ENCODE measurements around the gene FGF1.
"Not testable (repeated sequence)": the region's sequence is repeated elsewhere in the genome, so short reads cannot be mapped to it uniquely, and the experiment has no call there.

The FGF1 gene

GRCh38 chr5:142652563-142652962 is 33.3 kb downstream of the FGF1 start:
- in situ Hi-C loops (cut with MboI; ENCODE audit: low sequenced_read_pairs) = loop anchor here (10.0 kb wide), 1 partner anchor 52 kb away; no protein-coding TSS in a partner anchor

- in situ Hi-C loops (cut with MboI; ENCODE audit: low sequenced_read_pairs) = loop anchor here (10.0 kb wide), 1 partner anchor 54 kb away; no protein-coding TSS in a partner anchor
These were observed 35.0 kb downstream of the FGF1 start for GRCh38 chr5:142650881-142651280.

- in situ Hi-C loops (cut with MboI; ENCODE audit: low sequenced_read_pairs) = loop anchor here (10.0 kb wide), 1 partner anchor 55 kb away; no protein-coding TSS in a partner anchor
These were observed 35.8 kb downstream of the FGF1 start for GRCh38 chr5:142650060-142650459.

DNA sequence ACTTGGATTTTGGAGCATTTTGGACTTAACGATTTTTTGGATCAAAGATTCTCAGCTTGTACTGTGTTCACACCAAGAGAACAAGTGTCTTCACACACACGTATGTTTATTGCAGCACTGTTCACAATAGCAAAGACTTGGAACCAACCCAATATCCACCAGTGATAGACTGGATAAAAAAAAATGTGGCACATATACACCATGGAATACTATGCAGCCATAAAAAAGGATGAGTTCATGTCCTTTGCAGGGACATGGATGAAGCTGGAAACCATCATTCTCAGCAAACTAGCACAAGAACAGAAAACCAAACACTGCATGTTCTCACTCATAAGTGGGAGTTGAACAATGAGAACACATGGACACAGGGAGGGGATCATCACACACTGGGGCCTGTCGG is 37.8 kb downstream of the FGF1 start:
- in situ Hi-C loops (cut with MboI; ENCODE audit: low sequenced_read_pairs) = not testable (repeated sequence)

DNA sequence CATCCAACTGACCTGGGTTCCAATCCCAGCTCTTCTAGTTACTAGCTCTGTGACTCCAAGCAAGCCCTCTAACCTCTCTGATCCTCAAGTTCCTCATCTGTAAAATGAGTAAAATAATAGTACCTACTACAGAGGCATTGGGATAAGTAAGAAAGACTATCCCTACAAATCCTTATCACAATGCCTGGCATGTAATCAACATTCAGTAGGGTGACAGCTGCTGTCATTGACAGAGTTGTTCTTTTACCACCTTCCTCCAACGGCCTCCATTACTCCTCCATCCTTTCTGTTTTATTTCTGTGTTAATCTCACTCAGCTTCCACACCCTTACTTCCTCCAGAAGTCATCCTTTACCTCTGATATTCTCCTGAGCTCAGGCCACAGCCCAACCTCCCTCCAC is 40.4 kb downstream of the FGF1 start:
- in situ Hi-C loops (cut with MboI; ENCODE audit: low sequenced_read_pairs) = no loop called here

DNA sequence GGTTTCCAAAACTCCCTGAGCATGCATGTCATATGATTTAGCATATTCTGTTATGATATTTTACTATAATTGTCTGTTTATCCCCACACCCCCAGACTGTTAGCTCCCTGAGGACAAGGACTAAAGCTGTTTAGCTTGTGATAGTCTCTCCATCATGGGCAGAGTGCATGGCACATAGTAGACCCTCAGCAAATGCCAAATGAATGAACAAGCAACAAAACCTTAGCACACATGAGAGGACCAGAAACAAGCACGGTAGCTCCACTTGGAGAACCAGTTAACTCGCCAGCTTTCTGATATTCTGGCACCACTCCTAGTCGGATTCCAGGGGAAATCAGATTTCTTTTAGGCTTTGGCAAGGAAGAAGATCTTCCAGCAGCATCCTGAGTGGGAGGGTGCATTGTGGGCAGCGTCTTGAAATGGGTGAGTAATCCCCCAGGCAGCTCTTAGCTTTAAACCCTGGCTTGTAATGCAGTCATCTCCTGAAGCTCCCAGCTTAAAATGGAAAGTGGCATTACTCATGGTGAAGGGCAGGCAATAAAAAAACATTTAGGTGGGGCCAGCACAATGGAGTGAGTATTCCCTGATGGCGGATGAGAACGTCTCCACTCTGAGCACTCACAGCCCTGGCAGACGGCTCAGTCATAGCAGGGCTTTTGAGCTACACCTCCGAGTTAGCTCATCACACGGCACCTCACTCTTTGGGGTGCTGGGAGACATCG is 41.1 kb downstream of the FGF1 start:
- in situ Hi-C loops (cut with MboI; ENCODE audit: low sequenced_read_pairs) = no loop called here

DNA sequence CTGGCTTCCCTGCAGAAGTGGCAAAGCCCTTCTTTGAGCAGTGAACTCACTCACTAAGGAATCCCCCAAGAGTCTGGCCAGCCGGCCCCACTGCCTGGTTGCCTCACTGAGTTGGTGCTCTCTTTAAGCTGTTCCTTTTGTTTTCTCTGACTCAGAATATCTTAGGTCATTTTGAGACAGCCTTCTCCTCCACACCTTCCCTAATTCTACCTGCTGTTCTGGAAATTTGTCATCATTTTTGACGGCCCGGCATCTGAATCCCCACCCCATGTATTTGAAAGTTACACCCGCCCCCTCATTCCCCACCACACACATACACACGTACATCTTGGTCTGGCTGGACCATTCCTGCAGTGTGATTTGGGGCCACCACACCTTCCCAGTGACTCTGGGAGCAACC is 41.8 kb downstream of the FGF1 start:
- in situ Hi-C loops (cut with MboI; ENCODE audit: low sequenced_read_pairs) = no loop called here

DNA sequence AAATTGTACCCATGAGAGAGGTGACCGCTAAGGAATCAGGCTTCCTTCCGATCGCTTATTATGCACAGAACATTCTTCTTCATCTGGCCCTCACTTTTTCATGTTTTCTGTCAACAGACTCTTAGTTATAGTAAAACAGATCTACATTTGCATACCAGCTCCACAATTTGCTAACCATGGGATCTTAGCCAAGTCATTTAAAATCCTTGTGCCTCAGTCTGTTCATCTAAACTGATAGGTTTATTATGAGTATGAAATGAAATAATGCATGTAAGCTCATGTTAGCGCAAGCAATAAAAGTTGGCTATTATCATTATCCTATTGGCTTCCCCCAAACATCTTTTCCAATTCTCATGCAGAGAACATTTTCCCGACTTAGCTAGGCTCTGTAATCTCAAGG is 42.3 kb downstream of the FGF1 start:
- in situ Hi-C loops (cut with MboI; ENCODE audit: low sequenced_read_pairs) = no loop called here

GRCh38 chr5:142642427-142642826 is 43.5 kb downstream of the FGF1 start:
- in situ Hi-C loops (cut with MboI; ENCODE audit: low sequenced_read_pairs) = no loop called here

DNA sequence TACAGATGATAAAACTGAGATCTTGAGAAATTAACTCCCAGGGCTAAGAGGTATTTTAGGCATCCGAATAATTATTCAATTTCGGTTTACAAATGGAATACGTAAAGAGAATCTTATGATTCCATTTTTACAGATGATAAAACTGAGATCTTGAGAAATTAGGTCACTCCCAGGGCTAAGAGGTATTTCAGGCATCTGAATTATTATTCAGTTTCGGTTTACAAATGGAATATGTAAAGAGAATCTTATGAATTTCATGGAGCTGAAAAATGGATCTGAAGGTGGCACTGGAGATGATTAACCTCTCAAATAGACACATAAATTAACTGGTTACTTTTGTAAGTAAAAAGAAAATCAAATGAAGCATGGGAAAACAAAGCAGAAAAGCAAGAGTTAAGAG is 44.2 kb downstream of the FGF1 start:
- in situ Hi-C loops (cut with MboI; ENCODE audit: low sequenced_read_pairs) = no loop called here

DNA sequence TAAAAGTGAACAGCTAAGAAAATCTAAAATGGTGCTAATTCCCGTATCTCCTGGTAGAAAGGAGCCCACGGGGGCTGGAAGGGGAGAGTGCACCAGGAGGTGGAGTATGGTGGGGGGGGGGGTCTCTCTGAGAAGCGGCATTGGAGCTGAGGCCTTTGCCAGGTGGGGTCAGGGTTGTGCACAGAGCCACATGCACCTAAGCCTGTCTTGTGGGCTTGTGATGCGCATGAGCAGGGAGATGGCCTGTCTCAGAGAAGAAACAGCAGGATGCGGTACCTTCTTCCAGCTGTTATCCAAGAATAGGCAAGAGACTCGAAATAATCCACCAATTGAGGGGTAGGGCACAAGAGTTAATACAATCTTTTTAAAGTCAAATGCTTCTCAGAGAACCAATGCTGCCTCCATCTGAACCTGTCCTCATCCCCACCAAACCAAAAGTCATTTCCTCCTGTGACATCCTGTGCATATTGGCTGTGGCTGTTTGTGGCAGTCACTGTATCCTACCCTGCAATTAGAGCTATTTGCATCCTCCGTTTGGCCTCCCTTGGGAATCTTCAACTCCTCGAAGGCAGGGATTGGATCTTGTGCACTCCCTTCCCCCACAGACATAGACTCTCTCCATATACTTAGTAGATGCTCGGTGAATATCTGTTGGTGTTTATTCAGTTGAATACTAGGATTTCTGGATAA is 45.4 kb downstream of the FGF1 start:
- in situ Hi-C loops (cut with MboI; ENCODE audit: low sequenced_read_pairs) = no loop called here

DNA sequence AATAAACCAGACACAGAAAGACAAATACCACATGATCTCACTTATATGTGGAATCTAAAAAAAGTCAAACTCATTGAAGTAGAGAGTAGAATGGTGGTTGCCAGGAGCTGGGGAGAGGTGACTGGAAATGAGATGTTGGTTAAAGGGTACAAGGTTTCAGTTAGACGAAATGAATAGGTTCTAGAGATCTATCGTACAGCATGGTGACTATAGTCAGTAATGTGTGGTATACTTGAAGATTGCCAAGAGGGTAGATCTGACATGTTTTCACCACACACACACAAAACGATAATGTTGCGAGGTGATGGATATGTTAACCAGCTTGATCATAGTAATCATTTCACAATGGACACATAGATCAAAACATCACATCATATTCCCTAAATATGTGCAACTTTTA is 46.4 kb downstream of the FGF1 start:
- in situ Hi-C loops (cut with MboI; ENCODE audit: low sequenced_read_pairs) = no loop called here

- in situ Hi-C loops (cut with MboI; ENCODE audit: low sequenced_read_pairs) = no loop called here
These were observed 48.0 kb downstream of the FGF1 start for GRCh38 chr5:142637871-142638270.

DNA sequence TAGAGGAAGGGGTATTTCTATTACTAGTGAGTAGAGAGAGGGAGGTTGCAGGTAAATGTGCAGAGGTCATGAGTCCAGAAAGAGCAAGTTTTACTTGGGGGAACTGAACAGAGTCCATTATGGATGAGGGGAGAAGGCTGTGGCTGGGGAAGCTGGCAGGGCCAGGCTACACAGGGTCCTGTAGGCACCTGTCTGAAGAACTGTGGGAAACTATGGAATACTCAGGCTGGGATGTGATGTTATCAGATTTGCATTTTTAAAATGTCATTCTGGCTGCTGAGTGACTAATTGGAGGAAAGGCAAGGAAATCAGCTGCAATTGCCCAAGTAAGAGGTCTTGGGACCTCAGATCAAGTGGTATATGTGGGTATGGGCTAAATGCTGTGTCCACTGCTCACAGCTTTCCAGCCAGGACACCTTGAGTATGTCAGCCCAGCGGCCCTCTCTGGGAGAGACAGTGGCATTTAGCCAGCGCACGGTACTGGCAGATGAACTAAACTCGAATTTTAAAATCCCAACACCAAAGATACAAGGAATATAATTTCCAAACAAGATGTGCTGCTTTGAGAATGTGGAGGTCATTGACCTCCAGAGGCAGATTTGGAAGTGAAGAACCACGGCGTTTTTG is 49.1 kb downstream of the FGF1 start:
- in situ Hi-C loops (cut with MboI; ENCODE audit: low sequenced_read_pairs) = no loop called here

- in situ Hi-C loops (cut with MboI; ENCODE audit: low sequenced_read_pairs) = no loop called here
These were observed 49.8 kb downstream of the FGF1 start for GRCh38 chr5:142636093-142636492.

DNA sequence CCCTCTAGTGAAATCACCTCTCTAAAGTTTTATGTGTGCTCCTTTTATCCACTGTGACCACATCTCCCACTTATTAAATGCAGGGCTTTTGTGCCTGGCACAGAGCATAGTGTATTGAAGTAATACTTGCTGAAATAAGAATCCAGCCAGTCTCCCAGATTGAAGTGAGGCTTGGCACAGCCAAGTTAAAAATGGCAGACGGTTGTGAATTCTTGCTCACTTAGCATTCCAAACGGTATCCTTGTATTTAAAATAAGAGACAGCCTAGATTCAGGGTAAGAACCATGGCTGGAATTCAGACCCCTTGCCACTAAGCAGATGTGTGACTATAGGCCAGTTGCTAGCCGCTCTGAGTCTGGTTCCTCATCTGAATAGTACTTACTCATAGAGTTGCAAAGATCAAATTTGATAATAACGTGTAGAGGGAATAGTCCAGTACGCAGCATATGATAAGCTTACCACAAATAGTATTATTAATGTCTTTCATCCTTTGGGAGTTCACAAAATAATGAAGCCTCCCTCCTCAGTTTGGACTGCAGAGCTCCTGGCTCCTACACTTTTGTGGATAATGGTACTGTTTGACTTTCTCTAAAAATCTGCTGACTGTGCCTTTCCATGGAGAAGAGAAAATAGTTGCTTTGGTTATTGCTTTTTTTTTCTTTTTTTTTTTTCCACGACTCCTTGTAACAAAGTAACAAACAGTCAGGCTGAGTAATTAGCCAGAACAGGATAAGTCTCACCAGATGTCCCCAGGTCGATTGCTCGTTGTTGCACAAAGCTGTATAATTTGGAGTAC is 51.5 kb downstream of the FGF1 start:
- in situ Hi-C loops (cut with MboI; ENCODE audit: low sequenced_read_pairs) = no loop called here

DNA sequence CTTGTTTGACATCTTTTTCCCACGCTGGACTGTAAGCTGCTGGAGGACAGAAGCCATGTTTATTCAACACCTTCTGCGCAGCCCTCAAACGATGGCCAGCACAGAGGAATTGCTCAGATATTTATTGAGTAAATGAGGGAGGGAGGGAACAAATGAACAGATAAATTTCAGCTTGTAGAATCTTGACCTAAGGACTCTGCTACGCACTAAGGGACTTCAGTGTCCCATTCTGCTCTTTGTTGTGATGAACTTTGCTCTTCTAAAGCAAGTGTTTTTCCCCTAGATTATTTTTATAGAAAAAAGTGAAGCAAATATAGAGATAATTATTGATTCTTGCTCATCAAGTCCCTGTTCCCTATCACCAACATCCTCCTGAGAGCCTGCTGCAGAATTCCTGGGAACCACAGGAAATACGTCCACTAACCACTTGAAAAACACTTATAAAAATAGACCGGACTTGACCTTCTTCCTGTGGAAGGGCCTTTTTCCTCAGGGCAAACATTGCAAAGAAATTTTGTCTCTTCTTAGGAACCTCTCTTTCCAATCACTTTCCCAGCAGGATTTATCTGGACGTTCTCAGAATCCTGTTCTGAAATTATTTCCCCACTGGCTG is 54.9 kb downstream of the FGF1 start:
- in situ Hi-C loops (cut with MboI; ENCODE audit: low sequenced_read_pairs) = no loop called here

DNA sequence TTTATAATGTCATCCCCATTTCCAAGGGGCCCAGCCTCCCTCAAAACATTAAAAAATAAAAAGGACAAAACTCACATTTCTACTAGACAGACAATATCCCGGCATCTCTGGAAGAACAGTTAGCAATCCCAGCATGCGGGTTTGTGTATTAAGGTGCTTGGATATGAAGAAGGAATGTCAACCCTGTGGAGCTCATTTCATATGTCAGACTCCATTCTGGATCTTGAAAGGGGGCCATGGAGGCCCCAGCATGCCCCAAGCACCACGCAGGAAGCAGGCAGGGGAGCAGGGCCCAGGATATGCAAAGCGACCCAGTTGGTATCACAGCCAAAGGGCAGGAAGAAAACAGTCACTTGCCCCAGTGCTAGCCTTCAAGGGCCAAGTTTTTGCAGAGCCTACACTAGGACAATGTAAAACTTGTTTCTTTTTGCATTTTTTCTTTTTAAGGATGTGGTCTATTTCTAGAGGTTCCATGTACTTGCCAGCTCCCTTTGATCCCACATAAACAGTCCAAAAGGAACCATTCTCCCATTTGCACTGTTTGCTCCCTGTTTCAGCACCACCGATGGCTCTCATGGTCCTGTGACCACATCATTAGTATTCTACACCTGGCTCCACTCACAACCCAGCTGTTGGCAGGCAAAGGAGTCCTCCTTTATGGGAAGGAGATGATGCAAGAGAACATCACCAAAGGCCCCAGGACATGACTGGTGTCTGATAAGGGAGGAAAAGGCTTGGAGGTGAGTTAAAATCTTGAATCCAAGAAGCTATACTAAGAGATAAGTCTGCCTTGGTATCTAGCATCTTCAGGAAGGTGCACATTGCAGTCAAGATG is 58.3 kb downstream of the FGF1 start:
- in situ Hi-C loops (cut with MboI; ENCODE audit: low sequenced_read_pairs) = no loop called here

GRCh38 chr5:142626786-142627185 is 59.1 kb downstream of the FGF1 start:
- in situ Hi-C loops (cut with MboI; ENCODE audit: low sequenced_read_pairs) = no loop called here

- in situ Hi-C loops (cut with MboI; ENCODE audit: low sequenced_read_pairs) = no loop called here
These were observed 59.8 kb downstream of the FGF1 start for GRCh38 chr5:142626099-142626498.

All from HL-60/S4 (cell line).